Endothelial cell of umbilical vein (primary cell): ENCODE data around the gene ACAT1. TPM values are rescaled to one million over a fixed set of nuclear protein-coding genes. Genes with fewer than 3 reads are reported as not detected.

Experiments used
- BruUV-seq: library from RNA; stranded (reverse); fragments of 400-500 nt; replicated peaks from 2 replicates; lab custom pipeline; 2021; lab: Mats Ljungman, UMichigan
- CTCF ChIA-PET: fragments of 300-600, 350-600 bp; sonication (Branson Sonifier 250); formaldehyde crosslinking; loops from one replicate; lab custom pipeline; 2021; ENCODE audit warnings: antibody characterized with exemption, inconsistent platforms; lab: Charles Lee
- POLR2A ChIA-PET: fragments of 300-600, 350-600 bp; sonication (Branson Sonifier 250); formaldehyde crosslinking; loops from one replicate; lab custom pipeline; 2021; ENCODE audit warnings: antibody characterized with exemption, inconsistent platforms; lab: Charles Lee
- DNase-seq: peaks from one replicate; pipeline ENCODE4 v3.0.0-alpha.2; 2011; ENCODE audit warnings: low read depth, low spot score
- FAIRE-seq: peaks from 2 replicates; lab custom pipeline; 2011; peaks lifted over from hg19 to GRCh38; lab: Jason Lieb, UNC
- H2AFZ ChIP-seq: 2 replicates; pipeline ENCODE4 v1.6.0; 2012; ENCODE audit warnings: low read depth, low read length, control low read depth, inconsistent platforms
- H3K27ac ChIP-seq: 2 replicates; pipeline ENCODE4 v1.5.1; 2011; ENCODE audit warnings: low read depth, mild to moderate bottlenecking, control low read depth, low read length, moderate library complexity; ENCODE audit not compliant: insufficient read depth
- H3K27me3 ChIP-seq, 2 experiments: 2 replicates each; pipeline versions ENCODE4 v1.6.0 to v1.6.1; 2011; ENCODE audit warnings: low read length in 2 of 2, mixed read lengths in 1 of 2; ENCODE audit not compliant: control insufficient read depth in 2 of 2, insufficient read depth in 2 of 2
- H3K36me3 ChIP-seq, 2 experiments: 2 replicates in 1 of 2; 3 replicates in 1 of 2; pipeline ENCODE4 v1.5.1; 2011; ENCODE audit warnings: low read length in 2 of 2, mild to moderate bottlenecking in 1 of 2, moderate library complexity in 1 of 2; ENCODE audit not compliant: control insufficient read depth in 2 of 2, insufficient read depth in 2 of 2; ENCODE audit errors: extremely low read depth in 1 of 2
- H3K4me1 ChIP-seq: 3 replicates; pipeline ENCODE4 v1.5.1; 2011; ENCODE audit warnings: mild to moderate bottlenecking, low read length; ENCODE audit not compliant: control insufficient read depth, insufficient read depth; ENCODE audit errors: extremely low read depth
- H3K4me2 ChIP-seq: 2 replicates; pipeline ENCODE4 v1.6.1; 2011; ENCODE audit warnings: low read length, control low read depth, mixed read lengths; ENCODE audit not compliant: insufficient read depth
- H3K4me3 ChIP-seq, 3 experiments: fragments of 200-600 bp in 1 of 3; sonication (generic), shearing (Covaris generic) in 1 of 3; replicated peaks in 1 of 3; 2 replicates each; pipeline ENCODE4 v1.5.1; 2011 to 2016; ENCODE audit warnings: control low read depth in 3 of 3, low read length in 3 of 3, mild to moderate bottlenecking in 2 of 3, inconsistent platforms in 1 of 3, low read depth in 1 of 3, moderate library complexity in 1 of 3; ENCODE audit not compliant: insufficient read depth in 1 of 3
- H3K79me2 ChIP-seq: 2 replicates; pipeline ENCODE4 v1.6.0; 2012; ENCODE audit warnings: low read length, inconsistent platforms; ENCODE audit not compliant: control insufficient read depth, insufficient read depth
- H3K9ac ChIP-seq: replicated peaks from 2 replicates; pipeline ENCODE3; 2011; ENCODE audit warnings: low read length, control low read depth; ENCODE audit not compliant: insufficient read depth; ENCODE audit errors: extremely low read depth
- H3K9me1 ChIP-seq: replicated peaks from 3 replicates; pipeline ENCODE4 v1.6.0; 2011; ENCODE audit warnings: mild to moderate bottlenecking, low read length; ENCODE audit not compliant: control insufficient read depth, insufficient read depth; ENCODE audit errors: extremely low read depth
- H3K9me3 ChIP-seq: replicated peaks from 2 replicates; pipeline ENCODE4 v1.5.1; 2012; ENCODE audit warnings: low read length, inconsistent platforms; ENCODE audit not compliant: control insufficient read depth, insufficient read depth
- H4K20me1 ChIP-seq: replicated peaks from 2 replicates; pipeline ENCODE3; 2011; ENCODE audit warnings: mild to moderate bottlenecking, low read length; ENCODE audit not compliant: control insufficient read depth, insufficient read depth; ENCODE audit errors: extremely low read depth
- FOS ChIP-seq: IDR thresholded peaks from 2 replicates; pipeline ENCODE4 v1.6.1; 2011; ENCODE audit warnings: mild to moderate bottlenecking, low read length, moderate library complexity, borderline replicate concordance; ENCODE audit not compliant: insufficient read depth
- GATA2 ChIP-seq: IDR thresholded peaks from 2 replicates; pipeline ENCODE4 v1.7.0; 2011; ENCODE audit warnings: low read depth, mild to moderate bottlenecking, moderate library complexity, mixed read lengths, low read length; ENCODE audit not compliant: insufficient read length, insufficient read depth
- JUN ChIP-seq: IDR thresholded peaks from 2 replicates; pipeline ENCODE4 v1.6.1; 2011; ENCODE audit warnings: borderline replicate concordance, low read depth; ENCODE audit not compliant: insufficient read length, insufficient read depth
- MAX ChIP-seq: IDR thresholded peaks from 2 replicates; pipeline ENCODE4 v1.6.1; 2011; ENCODE audit not compliant: insufficient read depth, insufficient read length
- MYC ChIP-seq: IDR thresholded peaks from one replicate; pipeline ENCODE4 v1.6.1; 2011; ENCODE audit warnings: mild to moderate bottlenecking, low read depth, low read length
- POLR2A ChIP-seq: IDR thresholded peaks from 2 replicates; pipeline ENCODE4 v1.6.1; 2012; ENCODE audit warnings: low read depth, mild to moderate bottlenecking, control low read depth, low read length
- dilution Hi-C: fragments of 300-500 bp; cut with MboI; formaldehyde crosslinking; loops from one replicate; pipeline ENCODE4 v1.15.0; 2019; ENCODE audit warnings: low sequenced_read_pairs; ENCODE audit not compliant: extremely low pct_ligation_motif_present
- intact Hi-C: fragments of 100-400 bp; cut with micrococcal nuclease; formaldehyde crosslinking; loops from one replicate; pipeline ENCODE4 v1.10.0; 2022
- polyA plus RNA-seq, 4 experiments: library from polyadenylated mRNA; depleted of rRNA in 3 of 4; stranded (reverse) in 3 of 4; unstranded in 1 of 4; fragments of >200 nt; gene quantifications; 2 replicates each; pipeline versions ENCODE4 v1.2.1 to v1.2.3, GENCODE V29; 2011 to 2012; ENCODE audit warnings: missing spikeins in 1 of 4
- total RNA-seq: library from RNA; stranded (reverse); gene quantifications from 2 replicates; pipeline ENCODE4 v1.2.3, GENCODE V29; 2021

ACAT1 gene
- total and polyA plus RNA-seq, 2 donors (not counting 3 experiments of a cell fraction or from before 2014, with no cell fraction given): 36.8 to 59.9 TPM

- H3K27me3 ChIP-seq: no peaks in the 10 kb centered on the region
- no TSS peak for BruUV-seq
- H3K4me2 ChIP-seq: peak overlapping the region; percentile 51
- FAIRE-seq (no peak), DNase-seq (peak; percentile 64)
- no peak overlapping the region for H3K9ac ChIP-seq
- no peak for TF ChIP-seq MYC
- TF ChIP-seq JUN: peak; percentile 15
- TF ChIP-seq FOS: peak; percentile 12
- dilution Hi-C loops (no loop called here), intact Hi-C loops (no loop called here)
- ChIA-PET POLR2A (no interaction called here), CTCF (interaction anchor here (0.9 kb wide), 1 partner anchor 50 kb away, joined by 3 read pairs; no protein-coding TSS in a partner anchor)
- H4K20me1 ChIP-seq: no peaks in the 10 kb centered on the region
- peaks cover 15% of the 10 kb centered on the region for H3K4me1 ChIP-seq
- peak overlapping the region; percentile 8 for H3K27ac ChIP-seq
- H3K4me3 ChIP-seq: no peak overlapping the region
- H3K9me1 ChIP-seq: no peaks in the 10 kb centered on the region
- no peak overlapping the region for H2AFZ ChIP-seq
- no peaks in the 10 kb centered on the region for H3K79me2 ChIP-seq
- H3K9me3 ChIP-seq: no peaks in the 10 kb centered on the region
- H3K36me3 ChIP-seq: peaks cover 4 to 13% of the 10 kb centered on the region in 2 experiments
Measured at GRCh38 chr11:108167624-108168023, 46.3 kb downstream of the ACAT1 start.

GRCh38 chr11:108170184-108170583, 48.8 kb downstream of the ACAT1 start:
- H3K79me2 ChIP-seq: no peaks in the 10 kb centered on the region
- TF ChIP-seq FOS (no peak), MYC (no peak), JUN (no peak), MAX (no peak), GATA2 (no peak), POLR2A (no peak)
- no peak for DNase-seq
- H3K4me1 ChIP-seq: peaks cover 15% of the 10 kb centered on the region
- no peak overlapping the region for H3K4me3 ChIP-seq
- no peak overlapping the region for H3K27ac ChIP-seq
- H4K20me1 ChIP-seq: no peaks in the 10 kb centered on the region
- no TSS peak for BruUV-seq
- POLR2A ChIA-PET: no interaction called here
- H3K27me3 ChIP-seq: no peaks in the 10 kb centered on the region
- H3K4me2 ChIP-seq: no peak overlapping the region
- no peaks in the 10 kb centered on the region for H3K9me1 ChIP-seq
- CTCF ChIA-PET: interaction anchor here (1.0 kb wide), 1 partner anchor 52 kb away, joined by 3 read pairs; no protein-coding TSS in a partner anchor
- dilution Hi-C loops: no loop called here
- H2AFZ ChIP-seq: no peak overlapping the region
- H3K9ac ChIP-seq: no peak overlapping the region
- intact Hi-C loops: no loop called here
- H3K9me3 ChIP-seq: no peaks in the 10 kb centered on the region
- H3K36me3 ChIP-seq: peaks cover 0 to 19% of the 10 kb centered on the region in 2 experiments
- FAIRE-seq: no peak
